HEK293T (cell line): ENCODE measurements around the gene HEG1.

Experiments used
- ARNT ChIP-seq: fragments of 450-650 bp; IDR thresholded peaks from 2 replicates; pipeline ENCODE4 v1.6.1; 2017; ENCODE audit warnings: mild to moderate bottlenecking
- BHLHE40 ChIP-seq: fragments of 450-650 bp; IDR thresholded peaks from 2 replicates; pipeline ENCODE4 v1.6.1; 2016; ENCODE audit warnings: mild to moderate bottlenecking, moderate library complexity, borderline replicate concordance
- ELF4 ChIP-seq: fragments of 450-650 bp; IDR thresholded peaks from 2 replicates; pipeline ENCODE4 v1.6.1; 2017; ENCODE audit warnings: antibody characterized with exemption
- FOXA1 ChIP-seq: fragments of 450-650 bp; IDR thresholded peaks from 2 replicates; pipeline ENCODE4 v1.6.1; 2016; ENCODE audit warnings: mild to moderate bottlenecking
- FOXK2 ChIP-seq: fragments of 450-650 bp; IDR thresholded peaks from 2 replicates; pipeline ENCODE4 v1.6.1; 2016; ENCODE audit warnings: mild to moderate bottlenecking
- FOXM1 ChIP-seq: fragments of 450-650 bp; IDR thresholded peaks from 2 replicates; pipeline ENCODE4 v1.6.1; 2017; ENCODE audit warnings: mild to moderate bottlenecking, borderline replicate concordance
- HDGF ChIP-seq: fragments of 450-650 bp; IDR thresholded peaks from 2 replicates; pipeline ENCODE4 v1.6.1; 2017; ENCODE audit warnings: antibody characterized with exemption, borderline replicate concordance
- LEF1 ChIP-seq: fragments of 450-650 bp; IDR thresholded peaks from 2 replicates; pipeline ENCODE4 v1.6.1; 2017; ENCODE audit warnings: mild to moderate bottlenecking, borderline replicate concordance
- SP1 ChIP-seq: fragments of 450-650 bp; IDR thresholded peaks from 2 replicates; pipeline ENCODE4 v1.6.1; 2017
- SUZ12 ChIP-seq: fragments of 450-650 bp; IDR thresholded peaks from 2 replicates; pipeline ENCODE4 v1.6.1; 2016; ENCODE audit warnings: mild to moderate bottlenecking
- TARDBP ChIP-seq: fragments of 450-650 bp; IDR thresholded peaks from 2 replicates; pipeline ENCODE4 v1.6.1; 2016
- ZNF384 ChIP-seq: fragments of 450-650 bp; IDR thresholded peaks from 2 replicates; pipeline ENCODE4 v1.6.1; 2016

GRCh38 chr3:125098611-125099291 lies 43.0 kb upstream of the HEG1 start:
- TF ChIP-seq LEF1, result no peak
- no peak for TF ChIP-seq SUZ12
- TF ChIP-seq ARNT, result no peak
- TF ChIP-seq HDGF, result no peak
- TF ChIP-seq FOXA1, result no peak
- no peak for TF ChIP-seq FOXK2
- no peak for TF ChIP-seq FOXM1
- no peak for TF ChIP-seq SP1
- TF ChIP-seq TARDBP, result no peak
- no peak for TF ChIP-seq ELF4
- TF ChIP-seq ZNF384, result no peak
- TF ChIP-seq BHLHE40, result no peak
